ENCODE data around the gene THRAP3.
"Not testable (repeated sequence)": the region's sequence is repeated elsewhere in the genome, so short reads cannot be mapped to it uniquely, and the experiment has no call there.

The THRAP3 gene

DNA sequence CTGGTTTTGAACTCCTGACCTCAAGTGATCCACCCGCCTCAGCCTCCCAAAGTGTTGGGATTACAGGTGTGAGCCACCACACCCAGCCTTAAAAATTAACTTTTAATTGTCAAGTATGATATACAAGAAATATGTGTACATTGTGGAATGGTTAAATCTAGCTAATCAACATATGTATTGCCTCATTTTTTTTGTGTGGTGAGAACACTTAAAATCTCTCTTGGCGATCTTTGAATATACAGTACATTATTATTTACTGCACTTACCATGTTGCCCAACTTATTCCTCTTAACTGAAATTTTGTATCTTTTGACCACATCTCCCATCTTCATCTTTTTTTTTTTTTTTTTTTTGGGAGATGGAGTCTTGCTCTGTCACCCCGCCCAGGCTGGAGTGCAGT is 23.3 kb downstream of the THRAP3 start:
- DNase-seq (ENCODE audit: low read depth in 2 of 2) = no peak

DNA sequence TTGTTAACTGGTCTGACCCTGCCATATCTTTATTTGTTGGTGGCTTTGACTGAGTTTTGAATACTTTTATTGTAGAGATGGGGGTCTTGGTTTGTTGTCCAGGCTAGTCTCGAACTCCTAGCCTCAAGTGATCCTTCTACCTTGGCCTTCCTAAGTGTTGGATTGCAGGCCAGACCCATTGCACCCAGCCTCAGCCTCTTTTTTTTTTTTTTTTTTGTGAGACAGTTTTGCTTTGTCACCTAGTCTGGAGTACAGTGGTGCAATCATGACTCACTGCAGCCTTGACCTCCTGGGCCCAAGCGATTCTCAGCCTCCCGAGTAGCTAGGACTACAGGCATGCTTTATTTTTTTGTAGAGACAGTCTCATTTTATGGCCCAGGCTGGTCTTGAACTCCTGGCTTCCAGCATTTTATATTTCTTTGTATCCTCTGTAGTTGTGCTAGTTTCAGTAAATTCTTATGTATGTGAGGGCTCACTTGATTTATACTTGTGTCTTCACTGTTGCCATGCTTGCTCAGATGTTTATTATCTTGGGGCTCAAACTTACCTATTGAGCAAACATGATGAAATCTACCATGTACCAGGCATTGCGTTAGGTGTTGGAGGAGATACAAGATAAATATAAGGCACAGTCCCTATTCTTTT is 24.1 kb downstream of the THRAP3 start:
- no peak for DNase-seq (ENCODE audit: low read depth in 2 of 2)

- DNase-seq (ENCODE audit: low read depth in 2 of 2) = no peak
Observed at GRCh38 chr1:36251794-36252481, 27.7 kb downstream of the THRAP3 start.

GRCh38 chr1:36252482-36252824 is 28.2 kb downstream of the THRAP3 start:
- DNase-seq (ENCODE audit: low read depth in 2 of 2) = not testable (repeated sequence)

- DNase-seq (ENCODE audit: low read depth in 2 of 2) = no peak
Observed at GRCh38 chr1:36253161-36253862, 29.1 kb downstream of the THRAP3 start.

DNA sequence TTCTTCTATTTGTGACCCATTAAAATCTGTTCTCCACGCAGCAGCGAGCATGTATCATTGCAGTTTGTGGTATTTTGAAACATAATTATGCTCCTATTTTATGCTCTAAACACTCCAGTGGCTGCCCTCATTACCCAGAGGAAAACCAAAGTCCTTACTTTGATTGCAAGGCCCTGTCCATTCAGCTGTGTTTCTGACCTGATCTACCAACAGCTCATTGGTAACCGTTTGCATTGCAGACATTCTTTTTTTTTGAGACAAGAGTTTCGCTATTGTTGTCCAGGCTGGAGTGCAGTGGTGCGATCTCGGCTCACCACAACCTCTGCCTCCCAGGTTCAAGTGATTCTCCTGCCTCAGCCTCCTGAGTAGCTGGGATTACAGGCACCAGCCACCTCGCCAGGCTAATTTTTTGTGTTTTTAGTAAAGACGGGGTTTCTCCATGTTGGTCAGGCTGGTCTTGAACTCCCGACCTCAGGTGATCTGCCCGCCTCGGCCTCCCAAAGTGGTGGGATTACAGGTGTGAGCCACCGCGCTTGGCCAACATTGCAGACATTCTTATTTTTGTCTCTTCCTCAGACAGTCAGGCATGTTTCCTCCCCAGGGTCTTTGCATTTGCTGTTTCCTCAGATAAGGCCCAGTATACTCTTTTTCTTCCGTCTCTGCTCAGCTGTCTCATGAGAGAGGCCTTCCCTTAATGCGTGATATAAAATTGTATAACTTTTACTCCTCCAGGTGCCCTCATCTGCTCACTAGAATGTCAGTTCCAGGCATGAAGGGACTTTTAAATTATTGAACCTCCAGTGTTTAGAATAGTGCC is 32.5 kb downstream of the THRAP3 start:
- no peak for DNase-seq (ENCODE audit: low read depth in 2 of 2)

DNA sequence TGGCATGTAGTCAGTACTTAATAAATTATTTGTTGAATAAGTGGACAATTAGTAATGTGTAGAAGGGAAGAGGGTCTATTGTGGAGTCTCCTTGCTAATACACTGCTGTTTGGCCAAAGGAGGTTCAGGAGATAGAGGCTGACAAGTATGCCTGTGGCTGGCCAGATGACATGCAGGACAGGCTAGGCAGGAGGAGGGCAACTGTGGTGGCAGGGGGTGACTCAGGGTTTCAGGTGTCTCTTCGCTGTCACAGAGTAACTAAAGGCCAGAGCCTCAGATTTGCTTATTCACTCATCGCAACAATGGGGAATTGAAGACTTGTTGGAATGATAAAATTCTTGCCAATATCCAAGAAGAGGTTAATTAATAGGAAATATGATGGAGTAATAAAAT is 33.1 kb downstream of the THRAP3 start:
- no peak for DNase-seq (ENCODE audit: low read depth in 2 of 2)

DNA sequence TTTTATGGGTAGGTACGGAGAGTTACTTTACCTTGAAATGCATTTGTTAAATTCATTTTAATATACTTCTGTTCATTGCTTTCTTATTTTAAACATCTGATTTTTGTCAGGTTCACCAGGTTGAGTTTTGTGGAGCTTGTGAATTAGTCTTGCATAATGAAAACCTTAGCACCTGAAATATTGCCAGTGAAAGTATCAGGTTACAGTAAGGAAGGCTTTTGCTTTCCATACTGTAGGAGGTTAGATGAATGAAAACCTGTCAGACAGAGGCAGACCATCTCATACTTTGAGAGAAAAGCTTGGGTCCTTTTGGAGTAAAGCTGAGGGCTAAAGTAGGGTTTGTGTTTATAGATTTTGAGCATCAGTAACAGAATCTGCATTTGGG is 34.7 kb downstream of the THRAP3 start:
- no peak for DNase-seq (ENCODE audit: low read depth in 2 of 2)

DNA sequence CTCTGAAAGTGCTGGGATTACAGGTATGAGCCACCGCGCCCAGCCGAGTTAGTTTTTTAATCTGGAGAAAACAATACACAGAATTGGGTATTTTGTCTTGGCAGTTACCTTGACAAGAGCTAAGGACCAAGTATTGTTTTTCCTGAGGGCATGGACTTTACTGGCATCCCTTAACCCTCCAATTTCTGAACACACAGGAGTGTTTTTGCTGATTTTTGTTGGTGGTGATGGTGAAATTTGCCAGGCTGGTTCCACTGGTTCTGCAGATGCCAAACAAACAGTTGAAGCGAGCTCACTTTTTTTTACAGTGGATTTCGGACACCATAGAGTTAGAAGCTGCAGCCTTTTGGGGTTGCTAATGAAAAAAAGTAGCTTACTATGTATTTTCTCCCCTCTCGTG is 44.7 kb downstream of the THRAP3 start:
- DNase-seq (ENCODE audit: low read depth in 2 of 2) = no peak

DNA sequence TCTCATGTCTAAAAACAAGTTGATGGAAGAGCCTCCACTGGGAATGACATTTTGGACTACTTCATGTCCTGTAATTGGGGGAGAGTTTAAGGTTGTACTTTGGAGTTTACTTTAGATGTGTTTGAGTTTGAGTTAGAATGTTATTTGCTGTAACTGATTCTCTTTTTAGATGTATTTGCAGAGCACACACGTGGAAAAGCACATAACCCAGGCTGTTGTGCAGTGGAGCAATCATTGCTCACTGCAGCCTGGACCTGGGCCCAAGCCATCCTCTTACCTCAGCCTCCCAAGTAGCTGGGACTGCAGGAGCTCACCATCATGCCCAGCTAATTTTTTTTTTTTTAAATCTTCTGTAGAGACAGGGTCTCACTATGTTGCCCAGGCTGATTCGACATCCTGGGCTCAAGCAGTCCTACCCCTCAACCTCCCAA is 45.2 kb downstream of the THRAP3 start:
- DNase-seq (ENCODE audit: low read depth in 2 of 2) = no peak

- no peak for DNase-seq (ENCODE audit: low read depth in 2 of 2)
Observed at GRCh38 chr1:36273024-36273423, 48.8 kb downstream of the THRAP3 start.

- no peak for DNase-seq (ENCODE audit: low read depth in 2 of 2)
Observed at GRCh38 chr1:36274201-36274600, 50.0 kb downstream of the THRAP3 start.

GRCh38 chr1:36276688-36277087 is 52.4 kb downstream of the THRAP3 start:
- DNase-seq (ENCODE audit: low read depth in 2 of 2) = no peak

DNA sequence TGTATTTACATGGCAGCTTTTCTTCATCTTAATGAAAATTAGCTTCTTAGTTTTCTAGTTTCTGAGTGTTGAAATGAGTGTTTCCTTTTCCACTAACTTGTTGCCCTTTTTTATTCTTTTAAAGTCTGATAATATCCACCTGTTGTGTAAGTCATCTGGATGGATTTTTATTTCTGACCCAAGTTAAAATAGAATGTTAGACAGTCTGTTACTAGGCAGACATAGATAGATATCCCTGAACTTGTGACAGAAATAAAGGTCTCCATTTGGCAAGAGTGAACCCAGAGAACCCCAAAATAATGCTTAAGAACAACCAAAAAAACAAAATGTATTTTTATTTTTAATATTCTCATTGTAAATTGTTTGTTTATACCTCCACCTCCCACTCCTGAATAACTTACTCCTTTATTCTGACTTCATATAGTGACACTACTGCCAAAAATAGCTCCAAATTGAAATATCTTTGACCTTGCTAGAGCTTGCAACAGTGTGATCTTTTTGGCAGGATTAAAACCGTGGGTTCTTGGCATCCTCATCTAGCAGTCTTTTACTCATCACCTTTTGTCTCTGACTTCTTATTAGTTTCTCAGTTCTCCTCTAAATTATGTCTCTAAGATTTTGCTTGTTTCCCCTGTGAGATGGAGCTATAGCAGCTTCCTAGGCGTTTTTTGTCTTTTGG is 55.0 kb downstream of the THRAP3 start:
- DNase-seq (ENCODE audit: low read depth in 2 of 2) = no peak

GRCh38 chr1:36279789-36280296 is 55.6 kb downstream of the THRAP3 start:
- DNase-seq (ENCODE audit: low read depth in 2 of 2) = no peak

GRCh38 chr1:36284061-36284460 is 59.8 kb downstream of the THRAP3 start:
- no peak for DNase-seq (ENCODE audit: low read depth in 2 of 2)

DNA sequence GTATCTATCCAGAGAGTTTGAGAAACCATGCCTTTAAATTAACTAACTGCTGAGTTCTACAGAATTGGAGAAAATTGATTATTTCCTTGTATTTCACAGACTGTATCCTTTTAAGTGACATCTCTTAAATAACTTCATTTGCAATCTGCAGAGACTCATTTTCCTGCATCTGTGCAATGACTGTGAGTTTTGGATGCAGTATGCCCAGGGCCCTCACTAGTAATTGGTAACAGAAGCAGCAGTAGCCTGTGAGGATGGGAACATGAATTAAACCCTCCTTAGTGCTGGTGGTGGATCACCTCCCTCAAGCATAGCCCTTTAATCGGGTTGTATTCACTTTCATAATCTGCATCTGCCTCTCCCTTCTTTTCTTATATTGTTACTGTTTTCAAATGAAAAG is 60.3 kb downstream of the THRAP3 start:
- DNase-seq (ENCODE audit: low read depth in 2 of 2) = no peak

DNA sequence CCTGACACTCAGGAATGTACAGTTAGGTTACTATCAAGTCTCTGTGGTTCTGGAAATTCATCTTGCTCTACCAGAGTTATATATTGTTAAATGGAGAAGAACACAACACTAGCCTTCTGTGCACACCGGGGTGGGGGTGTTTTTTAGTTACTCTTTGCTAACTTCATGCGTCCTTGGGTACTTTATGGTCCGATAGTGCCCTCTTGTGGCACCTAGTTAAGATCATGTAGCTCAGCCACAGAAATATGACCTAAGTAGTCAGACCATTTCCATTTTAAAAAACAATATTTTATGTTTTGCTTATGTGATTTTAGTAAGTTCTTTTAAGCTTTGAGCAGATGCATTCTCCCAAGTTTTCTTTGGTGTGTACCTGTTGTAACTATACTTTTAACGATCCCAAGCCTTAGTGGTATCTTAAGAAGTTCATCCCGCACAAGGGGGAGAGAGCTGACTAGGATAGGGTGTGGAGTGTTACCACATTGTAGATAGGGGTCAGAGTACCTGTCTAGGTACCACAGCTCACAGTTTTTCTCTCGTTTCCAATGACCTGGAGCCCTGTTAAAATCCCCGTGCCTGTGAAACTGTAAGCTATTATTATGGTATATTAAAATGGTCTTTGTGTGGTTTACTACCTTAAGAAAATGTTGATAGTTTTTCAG is 61.3 kb downstream of the THRAP3 start:
- peak in 1 of 2 donors; percentile 27 for DNase-seq (ENCODE audit: low read depth in 2 of 2)

DNA sequence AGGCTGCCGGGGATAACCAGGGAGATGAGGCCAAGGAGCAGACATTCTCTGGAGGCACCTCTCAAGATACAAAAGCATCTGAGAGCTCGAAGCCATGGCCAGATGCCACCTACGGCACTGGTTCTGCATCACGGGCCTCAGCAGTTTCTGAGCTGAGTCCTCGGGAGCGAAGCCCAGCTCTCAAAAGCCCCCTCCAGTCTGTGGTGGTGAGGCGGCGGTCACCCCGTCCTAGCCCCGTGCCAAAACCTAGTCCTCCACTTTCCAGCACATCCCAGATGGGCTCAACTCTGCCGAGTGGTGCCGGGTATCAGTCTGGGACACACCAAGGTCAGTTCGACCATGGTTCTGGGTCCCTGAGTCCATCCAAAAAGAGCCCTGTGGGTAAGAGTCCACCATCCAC is 62.6 kb downstream of the THRAP3 start:
- no peak for DNase-seq (ENCODE audit: low read depth in 2 of 2)

DNA sequence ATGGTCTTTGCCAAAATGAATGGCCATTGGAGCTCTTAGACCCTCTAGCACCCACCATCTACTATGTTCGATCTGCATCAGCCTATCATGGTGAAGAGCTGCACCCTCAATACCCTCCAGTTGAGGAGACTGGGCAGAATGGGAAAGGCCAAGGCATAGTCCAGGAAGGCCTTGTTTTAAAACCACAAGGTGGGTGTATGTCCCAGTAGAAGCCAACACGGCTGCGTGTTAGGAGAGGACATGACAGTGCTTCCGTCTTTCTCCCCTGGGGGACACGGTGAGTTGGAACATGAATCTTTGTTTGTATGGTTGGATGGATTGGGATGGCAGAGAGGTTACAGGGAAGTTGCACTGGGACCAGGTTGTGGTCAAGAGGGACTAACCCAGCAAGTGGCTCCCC is 63.4 kb downstream of the THRAP3 start:
- DNase-seq (ENCODE audit: low read depth in 2 of 2) = no peak

DNA sequence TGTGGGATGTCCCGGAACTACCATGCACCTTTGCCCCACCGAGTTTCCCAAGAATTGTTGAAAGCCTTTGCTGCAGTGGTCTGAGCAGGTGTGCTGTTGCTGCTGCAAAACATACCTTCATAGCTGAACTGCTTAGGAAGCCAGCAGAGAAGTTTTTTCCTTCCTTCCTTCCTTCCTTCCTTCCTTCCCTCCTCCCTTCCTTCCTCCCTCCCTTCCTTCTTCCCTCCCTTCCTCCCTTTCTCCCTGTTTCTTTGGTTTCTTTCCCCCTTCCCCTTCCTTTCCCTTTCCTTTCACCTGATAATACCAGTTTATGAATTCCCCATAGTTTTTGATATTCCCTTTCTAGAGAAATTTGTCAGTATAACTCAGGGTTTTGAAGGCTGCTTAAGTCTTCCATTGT is 71.1 kb downstream of the THRAP3 start:
- no peak for DNase-seq (ENCODE audit: low read depth in 2 of 2)

Measured in stimulated activated CD4-positive, alpha-beta T cell treated with anti-CD3 and anti-CD28 coated beads, Interleukin-1b, Interleukin-23, amount 100 ng/mL, for 1 hour (primary cell).